ENCODE results near the gene PSD. TPM values are rescaled to one million over a fixed set of nuclear protein-coding genes. Genes with fewer than 3 reads are reported as not detected.
A peak's percentile ranks its signal among the peaks of the same experiment; 100 is the strongest.

PSD gene
- total and polyA plus RNA-seq, 9 of the 15 experiments (the other 6 are each of a cell fraction or from before 2014, with no cell fraction given), result 0.11 to 1.7 (median 0.54) TPM; not detected in 2

DNA sequence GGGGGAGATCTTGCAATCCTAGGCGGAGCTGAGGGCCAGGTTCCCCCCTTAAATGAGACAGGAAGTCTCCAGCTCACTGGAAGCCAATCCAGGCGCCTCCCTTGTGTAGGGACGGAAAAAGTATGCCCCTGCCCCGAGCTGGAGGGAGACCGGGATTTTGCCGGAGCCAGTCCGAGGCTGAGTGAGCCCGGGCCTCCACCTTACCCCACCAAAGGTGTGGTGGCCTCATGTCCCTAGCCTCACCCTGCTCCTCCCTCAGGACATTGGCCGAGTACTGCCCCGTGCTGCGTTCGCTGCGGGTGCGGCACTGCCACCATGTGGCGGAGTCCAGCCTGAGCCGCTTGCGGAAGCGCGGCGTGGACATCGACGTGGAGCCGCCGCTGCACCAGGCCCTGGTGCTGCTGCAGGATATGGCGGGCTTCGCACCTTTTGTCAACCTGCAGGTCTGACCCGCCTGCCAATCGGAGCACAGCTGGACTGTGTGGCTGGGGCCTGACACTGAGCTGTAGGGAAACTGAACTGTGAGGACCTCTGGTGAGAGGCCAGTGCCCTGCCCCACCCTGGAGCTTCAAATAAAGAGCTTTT lies 4.1 kb upstream of the PSD start (continued):
- TF ChIP-seq, protein P1, sequence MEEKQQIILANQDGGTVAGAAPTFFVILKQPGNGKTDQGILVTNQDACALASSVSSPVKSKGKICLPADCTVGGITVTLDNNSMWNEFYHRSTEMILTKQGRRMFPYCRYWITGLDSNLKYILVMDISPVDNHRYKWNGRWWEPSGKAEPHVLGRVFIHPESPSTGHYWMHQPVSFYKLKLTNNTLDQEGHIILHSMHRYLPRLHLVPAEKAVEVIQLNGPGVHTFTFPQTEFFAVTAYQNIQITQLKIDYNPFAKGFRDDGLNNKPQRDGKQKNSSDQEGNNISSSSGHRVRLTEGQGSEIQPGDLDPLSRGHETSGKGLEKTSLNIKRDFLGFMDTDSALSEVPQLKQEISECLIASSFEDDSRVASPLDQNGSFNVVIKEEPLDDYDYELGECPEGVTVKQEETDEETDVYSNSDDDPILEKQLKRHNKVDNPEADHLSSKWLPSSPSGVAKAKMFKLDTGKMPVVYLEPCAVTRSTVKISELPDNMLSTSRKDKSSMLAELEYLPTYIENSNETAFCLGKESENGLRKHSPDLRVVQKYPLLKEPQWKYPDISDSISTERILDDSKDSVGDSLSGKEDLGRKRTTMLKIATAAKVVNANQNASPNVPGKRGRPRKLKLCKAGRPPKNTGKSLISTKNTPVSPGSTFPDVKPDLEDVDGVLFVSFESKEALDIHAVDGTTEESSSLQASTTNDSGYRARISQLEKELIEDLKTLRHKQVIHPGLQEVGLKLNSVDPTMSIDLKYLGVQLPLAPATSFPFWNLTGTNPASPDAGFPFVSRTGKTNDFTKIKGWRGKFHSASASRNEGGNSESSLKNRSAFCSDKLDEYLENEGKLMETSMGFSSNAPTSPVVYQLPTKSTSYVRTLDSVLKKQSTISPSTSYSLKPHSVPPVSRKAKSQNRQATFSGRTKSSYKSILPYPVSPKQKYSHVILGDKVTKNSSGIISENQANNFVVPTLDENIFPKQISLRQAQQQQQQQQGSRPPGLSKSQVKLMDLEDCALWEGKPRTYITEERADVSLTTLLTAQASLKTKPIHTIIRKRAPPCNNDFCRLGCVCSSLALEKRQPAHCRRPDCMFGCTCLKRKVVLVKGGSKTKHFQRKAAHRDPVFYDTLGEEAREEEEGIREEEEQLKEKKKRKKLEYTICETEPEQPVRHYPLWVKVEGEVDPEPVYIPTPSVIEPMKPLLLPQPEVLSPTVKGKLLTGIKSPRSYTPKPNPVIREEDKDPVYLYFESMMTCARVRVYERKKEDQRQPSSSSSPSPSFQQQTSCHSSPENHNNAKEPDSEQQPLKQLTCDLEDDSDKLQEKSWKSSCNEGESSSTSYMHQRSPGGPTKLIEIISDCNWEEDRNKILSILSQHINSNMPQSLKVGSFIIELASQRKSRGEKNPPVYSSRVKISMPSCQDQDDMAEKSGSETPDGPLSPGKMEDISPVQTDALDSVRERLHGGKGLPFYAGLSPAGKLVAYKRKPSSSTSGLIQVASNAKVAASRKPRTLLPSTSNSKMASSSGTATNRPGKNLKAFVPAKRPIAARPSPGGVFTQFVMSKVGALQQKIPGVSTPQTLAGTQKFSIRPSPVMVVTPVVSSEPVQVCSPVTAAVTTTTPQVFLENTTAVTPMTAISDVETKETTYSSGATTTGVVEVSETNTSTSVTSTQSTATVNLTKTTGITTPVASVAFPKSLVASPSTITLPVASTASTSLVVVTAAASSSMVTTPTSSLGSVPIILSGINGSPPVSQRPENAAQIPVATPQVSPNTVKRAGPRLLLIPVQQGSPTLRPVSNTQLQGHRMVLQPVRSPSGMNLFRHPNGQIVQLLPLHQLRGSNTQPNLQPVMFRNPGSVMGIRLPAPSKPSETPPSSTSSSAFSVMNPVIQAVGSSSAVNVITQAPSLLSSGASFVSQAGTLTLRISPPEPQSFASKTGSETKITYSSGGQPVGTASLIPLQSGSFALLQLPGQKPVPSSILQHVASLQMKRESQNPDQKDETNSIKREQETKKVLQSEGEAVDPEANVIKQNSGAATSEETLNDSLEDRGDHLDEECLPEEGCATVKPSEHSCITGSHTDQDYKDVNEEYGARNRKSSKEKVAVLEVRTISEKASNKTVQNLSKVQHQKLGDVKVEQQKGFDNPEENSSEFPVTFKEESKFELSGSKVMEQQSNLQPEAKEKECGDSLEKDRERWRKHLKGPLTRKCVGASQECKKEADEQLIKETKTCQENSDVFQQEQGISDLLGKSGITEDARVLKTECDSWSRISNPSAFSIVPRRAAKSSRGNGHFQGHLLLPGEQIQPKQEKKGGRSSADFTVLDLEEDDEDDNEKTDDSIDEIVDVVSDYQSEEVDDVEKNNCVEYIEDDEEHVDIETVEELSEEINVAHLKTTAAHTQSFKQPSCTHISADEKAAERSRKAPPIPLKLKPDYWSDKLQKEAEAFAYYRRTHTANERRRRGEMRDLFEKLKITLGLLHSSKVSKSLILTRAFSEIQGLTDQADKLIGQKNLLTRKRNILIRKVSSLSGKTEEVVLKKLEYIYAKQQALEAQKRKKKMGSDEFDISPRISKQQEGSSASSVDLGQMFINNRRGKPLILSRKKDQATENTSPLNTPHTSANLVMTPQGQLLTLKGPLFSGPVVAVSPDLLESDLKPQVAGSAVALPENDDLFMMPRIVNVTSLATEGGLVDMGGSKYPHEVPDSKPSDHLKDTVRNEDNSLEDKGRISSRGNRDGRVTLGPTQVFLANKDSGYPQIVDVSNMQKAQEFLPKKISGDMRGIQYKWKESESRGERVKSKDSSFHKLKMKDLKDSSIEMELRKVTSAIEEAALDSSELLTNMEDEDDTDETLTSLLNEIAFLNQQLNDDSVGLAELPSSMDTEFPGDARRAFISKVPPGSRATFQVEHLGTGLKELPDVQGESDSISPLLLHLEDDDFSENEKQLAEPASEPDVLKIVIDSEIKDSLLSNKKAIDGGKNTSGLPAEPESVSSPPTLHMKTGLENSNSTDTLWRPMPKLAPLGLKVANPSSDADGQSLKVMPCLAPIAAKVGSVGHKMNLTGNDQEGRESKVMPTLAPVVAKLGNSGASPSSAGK (IDR thresholded peaks at IDR 0.05), result peak; percentile 93
- TF ChIP-seq NRF1 (conservative IDR thresholded peaks at IDR 0.05 in 1 of 2, IDR thresholded peaks at IDR 0.05 in 1 of 2) (no peak), ZNF23 (CRISPR knock-in tag; IDR thresholded peaks at IDR 0.05) (no peak), HCFC1 (IDR thresholded peaks at IDR 0.05; ENCODE audit: low read depth, low read length) (peak; percentile 51), SRSF1 (IDR thresholded peaks at IDR 0.05; ENCODE audit: low read depth, low read length) (no peak), CXXC5 (CRISPR knock-in tag; IDR thresholded peaks at IDR 0.05) (peak; percentile 90), ETV5 (CRISPR knock-in tag; IDR thresholded peaks at IDR 0.05; ENCODE audit: low read depth) (peak; percentile 62), DNMT1 (IDR thresholded peaks at IDR 0.05) (no peak), GTF2E2 (tag; IDR thresholded peaks at IDR 0.05) (no peak)
- TF ChIP-seq, protein P2, sequence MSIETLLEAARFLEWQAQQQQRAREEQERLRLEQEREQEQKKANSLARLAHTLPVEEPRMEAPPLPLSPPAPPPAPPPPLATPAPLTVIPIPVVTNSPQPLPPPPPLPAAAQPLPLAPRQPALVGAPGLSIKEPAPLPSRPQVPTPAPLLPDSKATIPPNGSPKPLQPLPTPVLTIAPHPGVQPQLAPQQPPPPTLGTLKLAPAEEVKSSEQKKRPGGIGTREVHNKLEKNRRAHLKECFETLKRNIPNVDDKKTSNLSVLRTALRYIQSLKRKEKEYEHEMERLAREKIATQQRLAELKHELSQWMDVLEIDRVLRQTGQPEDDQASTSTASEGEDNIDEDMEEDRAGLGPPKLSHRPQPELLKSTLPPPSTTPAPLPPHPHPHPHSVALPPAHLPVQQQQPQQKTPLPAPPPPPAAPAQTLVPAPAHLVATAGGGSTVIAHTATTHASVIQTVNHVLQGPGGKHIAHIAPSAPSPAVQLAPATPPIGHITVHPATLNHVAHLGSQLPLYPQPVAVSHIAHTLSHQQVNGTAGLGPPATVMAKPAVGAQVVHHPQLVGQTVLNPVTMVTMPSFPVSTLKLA (conservative IDR thresholded peaks at IDR 0.05), result peak; percentile 66 to 70
- TF ChIP-seq, protein P3, sequence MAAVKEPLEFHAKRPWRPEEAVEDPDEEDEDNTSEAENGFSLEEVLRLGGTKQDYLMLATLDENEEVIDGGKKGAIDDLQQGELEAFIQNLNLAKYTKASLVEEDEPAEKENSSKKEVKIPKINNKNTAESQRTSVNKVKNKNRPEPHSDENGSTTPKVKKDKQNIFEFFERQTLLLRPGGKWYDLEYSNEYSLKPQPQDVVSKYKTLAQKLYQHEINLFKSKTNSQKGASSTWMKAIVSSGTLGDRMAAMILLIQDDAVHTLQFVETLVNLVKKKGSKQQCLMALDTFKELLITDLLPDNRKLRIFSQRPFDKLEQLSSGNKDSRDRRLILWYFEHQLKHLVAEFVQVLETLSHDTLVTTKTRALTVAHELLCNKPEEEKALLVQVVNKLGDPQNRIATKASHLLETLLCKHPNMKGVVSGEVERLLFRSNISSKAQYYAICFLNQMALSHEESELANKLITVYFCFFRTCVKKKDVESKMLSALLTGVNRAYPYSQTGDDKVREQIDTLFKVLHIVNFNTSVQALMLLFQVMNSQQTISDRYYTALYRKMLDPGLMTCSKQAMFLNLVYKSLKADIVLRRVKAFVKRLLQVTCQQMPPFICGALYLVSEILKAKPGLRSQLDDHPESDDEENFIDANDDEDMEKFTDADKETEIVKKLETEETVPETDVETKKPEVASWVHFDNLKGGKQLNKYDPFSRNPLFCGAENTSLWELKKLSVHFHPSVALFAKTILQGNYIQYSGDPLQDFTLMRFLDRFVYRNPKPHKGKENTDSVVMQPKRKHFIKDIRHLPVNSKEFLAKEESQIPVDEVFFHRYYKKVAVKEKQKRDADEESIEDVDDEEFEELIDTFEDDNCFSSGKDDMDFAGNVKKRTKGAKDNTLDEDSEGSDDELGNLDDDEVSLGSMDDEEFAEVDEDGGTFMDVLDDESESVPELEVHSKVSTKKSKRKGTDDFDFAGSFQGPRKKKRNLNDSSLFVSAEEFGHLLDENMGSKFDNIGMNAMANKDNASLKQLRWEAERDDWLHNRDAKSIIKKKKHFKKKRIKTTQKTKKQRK (IDR thresholded peaks at IDR 0.05; ENCODE audit: borderline replicate concordance, low read depth, low read length), result no peak
